ENCODE measurements around the gene WWP2.

DNA sequence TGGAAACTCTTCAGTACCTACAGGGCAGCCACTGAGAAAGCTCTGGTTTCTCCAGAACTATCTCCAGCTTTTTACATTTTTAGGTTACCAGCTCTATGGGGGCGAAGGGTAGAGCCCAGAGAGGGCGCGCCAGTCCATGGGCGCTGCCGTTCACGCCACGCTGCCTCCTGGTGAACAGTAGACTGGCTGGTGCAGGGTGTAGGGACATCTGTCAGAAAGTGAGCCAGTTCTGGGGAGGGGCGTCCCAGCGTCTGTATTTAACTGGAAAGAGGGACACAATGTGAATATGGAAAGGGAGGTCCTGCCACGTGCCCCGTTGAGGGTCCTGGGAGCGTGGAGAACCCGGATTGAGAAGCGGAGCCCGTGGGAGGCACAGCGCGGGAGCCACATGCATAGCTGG lies 172.6 kb downstream of the WWP2 start:
- TF ChIP-seq CTCF (conservative IDR thresholded peaks at IDR 0.05; ENCODE audit: low read length) = no peak
- no peak for TF ChIP-seq EZH2phosphoT487 (IDR thresholded peaks at IDR 0.05; ENCODE audit: borderline replicate concordance, low read depth, low read length)

Data from OCI-LY7 (cell line).